GM18499 (cell line): ENCODE results near the gene CACNA1C.

Source experiments
- ATAC-seq: cut with Tn5 transposase; IDR thresholded peaks from one replicate; pipeline ENCODE4 v1.9.1; 2021; ENCODE audit warnings: moderate number of reproducible peaks; ENCODE audit not compliant: insufficient read depth, unreplicated experiment

CACNA1C gene

DNA sequence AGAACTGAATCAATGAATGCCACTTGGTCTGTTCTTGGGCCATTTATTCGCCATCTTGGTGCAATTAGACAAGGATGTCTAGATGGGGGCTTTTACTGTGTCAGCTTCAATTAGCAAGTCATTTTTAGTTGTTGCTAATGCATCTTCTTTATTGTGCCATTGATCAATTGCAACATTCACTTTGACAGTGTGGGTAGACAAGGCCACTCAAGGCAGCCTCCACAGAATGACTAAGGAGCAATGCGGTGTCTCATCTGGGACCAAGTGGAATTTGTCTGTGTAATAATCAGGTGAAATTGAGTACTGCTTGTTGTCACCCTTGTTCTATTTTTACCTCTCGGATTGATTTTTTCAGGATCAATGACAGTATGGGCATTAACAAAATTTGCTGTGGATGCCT, 275.9 kb downstream of the CACNA1C start:
- no peak for ATAC-seq

GRCh38 chr12:2329661-2330210, 276.9 kb downstream of the CACNA1C start:
- ATAC-seq, result no peak

DNA sequence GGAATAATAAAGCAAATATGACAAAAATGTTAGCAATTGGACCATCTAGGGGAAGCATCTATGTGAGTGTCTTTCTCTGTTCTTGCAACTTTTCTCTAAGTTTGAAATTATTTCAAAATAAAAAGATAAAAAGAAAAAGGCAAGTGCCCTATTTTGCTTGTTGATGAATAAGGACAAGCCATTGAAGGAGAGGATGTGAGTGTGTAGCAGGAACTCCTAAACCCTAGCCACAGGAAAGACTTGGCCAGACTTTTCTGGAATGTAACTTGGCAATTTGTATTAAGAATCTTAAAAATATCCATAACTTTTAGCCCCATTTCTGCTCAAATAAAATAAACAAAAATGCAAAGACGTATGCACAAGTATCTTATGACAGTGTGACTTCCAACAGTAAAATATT, 279.4 kb downstream of the CACNA1C start:
- no peak for ATAC-seq

DNA sequence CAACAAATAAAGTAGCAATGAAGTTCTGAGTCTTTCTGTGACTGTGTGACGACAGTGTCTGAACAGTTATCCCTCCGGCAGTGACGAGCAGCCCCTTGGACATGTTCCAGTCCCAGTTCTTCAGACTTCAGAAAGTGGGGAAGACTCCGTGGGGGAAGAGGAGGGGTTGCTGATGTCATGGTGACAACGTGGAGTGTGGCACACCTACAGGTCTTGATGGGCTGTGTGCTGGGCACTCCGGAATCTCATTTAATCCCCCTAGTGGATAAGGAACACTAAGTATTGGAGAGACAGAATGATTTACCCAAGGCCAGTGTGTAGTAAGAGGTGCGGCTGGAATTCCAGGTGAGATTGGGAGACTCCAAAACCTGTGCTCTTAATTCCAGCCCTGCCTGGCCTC, 280.2 kb downstream of the CACNA1C start:
- no peak for ATAC-seq

DNA sequence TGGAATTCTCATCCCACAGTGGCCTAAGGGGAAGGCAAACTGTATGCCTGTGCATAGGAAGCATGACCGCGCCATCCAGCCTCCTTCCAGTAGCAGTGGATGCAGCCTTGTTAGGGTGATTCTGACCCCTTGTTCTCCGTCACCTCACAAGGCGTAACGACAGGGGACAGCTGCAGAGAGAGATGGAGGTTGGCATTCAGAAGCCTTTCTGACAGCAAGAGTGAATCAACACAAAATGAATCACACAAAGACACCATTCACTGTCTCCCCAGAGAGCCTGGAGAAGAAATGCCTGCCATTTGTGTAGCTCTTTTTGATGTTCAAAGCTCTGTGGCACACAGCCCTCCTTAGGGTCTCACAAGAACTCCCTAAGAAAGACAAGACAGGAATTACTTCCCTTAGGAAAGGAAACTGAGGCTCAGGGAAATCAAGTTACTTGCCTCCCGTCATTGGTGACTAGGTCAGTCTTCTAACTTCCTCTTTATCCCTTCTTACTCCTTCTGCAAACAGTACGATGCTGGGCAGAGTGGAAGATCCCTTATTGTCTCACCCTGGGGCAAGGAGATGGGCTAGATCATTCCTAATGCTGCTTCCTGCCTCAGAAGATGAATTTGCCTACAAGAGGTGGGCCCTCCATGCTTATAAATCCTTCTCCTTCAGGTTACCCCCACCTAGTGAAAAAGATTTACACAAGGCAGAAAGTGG, 280.9 kb downstream of the CACNA1C start:
- ATAC-seq, result no peak

GRCh38 chr12:2334271-2334670, 281.5 kb downstream of the CACNA1C start:
- ATAC-seq, result no peak

DNA sequence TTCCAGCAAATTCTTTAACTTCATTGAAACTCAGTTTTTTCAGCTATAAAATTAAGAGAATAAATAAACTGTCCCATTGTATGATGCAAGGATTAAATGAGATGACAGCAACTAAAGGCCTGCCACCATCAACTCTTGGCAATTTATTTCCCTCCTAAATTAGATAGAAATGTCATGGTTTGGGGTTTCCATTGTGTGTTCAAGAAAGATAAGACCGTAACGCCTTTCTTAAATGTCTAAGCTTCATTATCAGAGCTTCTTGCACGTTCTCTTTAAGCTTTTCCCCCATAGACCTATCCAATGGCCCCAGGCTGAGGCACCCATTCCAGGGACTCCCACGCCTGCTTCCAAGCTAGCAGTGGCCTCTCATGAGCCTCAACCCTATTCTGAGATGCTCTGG, 281.9 kb downstream of the CACNA1C start:
- ATAC-seq, result no peak

DNA sequence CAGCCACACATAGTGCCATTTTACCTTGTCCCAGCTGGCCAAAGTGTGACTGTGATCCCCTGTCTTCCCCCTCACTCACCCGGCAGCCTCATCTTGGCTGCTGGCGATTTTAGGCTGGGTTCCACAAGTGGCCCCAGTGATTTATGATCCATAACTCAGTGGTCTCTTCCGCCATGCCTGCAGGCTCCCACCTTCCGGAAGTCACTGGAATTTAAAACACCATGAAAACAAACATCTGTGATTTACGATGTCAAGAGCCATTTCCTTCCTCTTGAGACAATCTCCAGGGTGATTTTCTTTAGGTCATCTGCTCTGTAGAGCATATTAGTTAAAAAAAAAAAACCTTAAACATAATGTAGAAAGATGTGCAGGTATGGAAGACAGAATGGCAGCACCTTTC, 282.3 kb downstream of the CACNA1C start:
- ATAC-seq, result no peak

DNA sequence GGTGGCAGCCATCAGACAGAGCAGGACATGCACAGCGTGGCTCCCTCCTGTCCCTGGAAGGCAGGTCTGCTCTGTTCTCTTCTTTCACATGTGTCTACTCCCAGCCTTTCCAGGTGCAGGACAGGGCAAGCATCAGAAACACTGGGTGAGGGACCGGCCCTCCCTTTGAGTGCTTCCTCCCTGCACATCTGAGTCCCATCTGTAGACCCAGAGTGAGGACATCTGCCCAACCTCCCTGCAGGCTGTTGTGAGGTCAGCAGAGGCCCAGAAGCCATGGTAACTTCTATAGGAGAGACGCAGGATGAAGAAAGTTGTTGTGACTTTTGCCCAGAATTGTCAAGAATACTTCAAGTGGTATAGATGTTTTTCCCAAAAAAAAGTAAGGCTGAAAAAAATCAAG, 282.7 kb downstream of the CACNA1C start:
- ATAC-seq, result no peak

GRCh38 chr12:2335916-2336315, 283.1 kb downstream of the CACNA1C start:
- no peak for ATAC-seq

DNA sequence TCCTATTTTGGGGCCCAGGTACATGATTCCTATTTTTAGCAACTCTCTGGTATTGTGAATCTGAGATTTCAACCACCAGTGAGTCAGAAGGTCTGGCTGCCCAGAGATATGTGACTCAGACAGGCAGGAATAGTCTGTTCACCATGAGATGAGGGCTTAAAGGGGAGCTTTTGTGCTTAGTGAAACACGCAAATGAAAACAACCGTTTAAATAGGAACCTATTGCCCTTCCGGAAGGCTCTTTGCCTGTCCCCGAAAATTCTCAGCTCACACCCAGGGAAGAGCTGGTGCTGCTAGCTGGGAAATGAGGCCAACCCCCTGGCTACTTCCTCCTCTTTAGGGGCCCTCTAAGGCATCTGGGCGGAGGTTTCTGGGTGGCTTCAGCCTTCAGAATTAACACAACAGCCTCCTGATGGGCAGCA, 283.6 kb downstream of the CACNA1C start:
- ATAC-seq, result peak; percentile 77

DNA sequence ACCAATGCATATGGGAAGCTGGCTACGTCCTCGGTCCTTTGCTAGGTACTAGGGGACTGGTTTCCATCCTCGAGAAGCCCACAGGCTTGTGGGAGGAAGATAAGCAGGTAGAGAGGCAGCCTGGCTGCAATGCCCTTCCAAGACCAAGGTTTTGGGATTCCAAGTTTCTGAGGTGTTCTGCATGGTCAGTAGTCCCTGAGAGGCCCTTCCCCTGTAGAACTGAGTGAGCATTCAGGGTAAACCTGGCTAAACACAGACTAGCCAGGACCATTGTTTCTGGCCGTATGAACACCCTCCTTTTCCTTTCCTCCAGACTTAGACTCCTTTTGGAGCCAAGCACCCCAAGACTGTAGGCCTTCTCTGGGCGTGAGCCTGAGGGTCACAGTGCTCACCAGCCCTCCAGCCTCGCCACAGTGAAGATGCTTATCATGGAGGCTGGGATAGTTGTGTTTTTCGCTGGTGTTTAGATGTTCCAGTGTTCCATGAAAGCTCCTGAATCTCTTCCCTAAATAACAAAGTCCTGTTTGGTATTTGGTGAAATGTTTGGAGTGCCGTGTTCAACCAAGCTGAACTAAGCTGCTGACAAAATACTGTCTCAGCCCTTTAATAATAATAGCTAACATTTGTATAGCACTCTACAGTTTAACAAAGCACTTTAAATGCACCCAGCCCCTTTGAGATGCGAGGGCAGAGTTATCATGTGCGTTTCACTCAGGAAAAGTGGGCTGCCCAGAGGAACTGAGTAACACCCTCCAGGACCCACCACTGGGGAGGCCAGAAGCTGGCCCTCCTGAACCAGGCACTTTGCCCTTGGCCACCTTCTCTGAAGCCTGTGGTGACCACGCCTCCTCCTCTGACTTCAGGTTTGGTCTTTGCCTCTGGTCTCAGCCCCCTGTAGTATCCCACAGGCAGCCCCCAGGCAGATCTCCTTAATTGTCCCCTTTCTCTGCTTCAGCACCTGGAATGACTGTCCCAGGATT, 284.5 kb downstream of the CACNA1C start:
- no peak for ATAC-seq

- ATAC-seq, result no peak
These were observed 285.6 kb downstream of the CACNA1C start for GRCh38 chr12:2338381-2338780.

DNA sequence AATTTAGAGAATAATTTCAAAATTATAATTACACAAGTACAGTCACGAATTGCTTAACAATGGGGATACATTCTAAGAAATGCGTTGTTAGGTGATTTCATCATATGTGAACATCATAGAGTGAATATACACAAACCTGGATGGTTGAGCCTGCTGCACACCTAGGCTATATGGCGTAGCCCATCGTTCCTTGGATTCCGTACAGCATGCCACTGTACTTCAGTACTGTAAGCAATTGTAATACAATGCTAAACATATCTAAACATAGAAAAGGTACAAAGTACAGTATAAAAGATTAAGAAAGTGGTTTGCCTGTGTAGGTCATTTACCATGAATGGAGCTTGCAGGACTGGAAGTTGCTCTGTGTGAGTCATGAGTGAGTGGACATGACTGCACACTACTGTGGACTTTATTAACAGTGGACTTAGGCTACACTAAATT, 286.2 kb downstream of the CACNA1C start:
- no peak for ATAC-seq

DNA sequence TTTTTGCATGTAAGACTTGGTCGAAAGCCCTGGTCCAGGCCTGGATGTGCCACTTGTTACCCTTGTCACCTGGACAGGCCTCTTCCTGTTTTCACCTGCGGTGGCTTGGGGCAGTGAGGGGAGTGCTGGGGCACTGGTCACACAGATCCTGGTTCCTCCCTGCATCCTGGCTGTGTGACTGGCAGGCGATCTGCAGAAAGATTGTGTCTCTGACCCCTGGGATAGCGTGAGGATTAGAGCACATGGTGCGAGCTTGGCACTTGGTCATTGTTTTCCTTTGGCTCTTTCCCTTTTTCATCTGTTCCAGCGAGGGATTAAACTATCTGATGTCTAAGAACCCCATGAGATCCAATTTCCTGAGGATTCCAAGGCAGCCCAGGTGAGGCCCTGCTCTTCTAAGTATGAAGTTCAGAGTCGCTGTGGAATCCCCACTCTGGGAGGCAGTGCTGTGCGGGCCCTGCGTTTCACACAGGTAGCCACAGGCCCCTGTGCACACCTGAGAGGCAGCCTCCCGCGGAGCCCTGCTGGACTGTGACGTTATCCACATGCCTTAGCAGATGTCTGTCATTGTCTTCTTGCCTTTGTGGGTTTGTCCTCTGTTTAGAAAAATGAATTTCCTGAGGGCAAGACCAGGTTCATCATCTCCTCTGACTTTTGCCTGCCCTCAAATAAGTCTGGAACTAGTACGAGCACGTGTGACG, 288.4 kb downstream of the CACNA1C start:
- no peak for ATAC-seq

DNA sequence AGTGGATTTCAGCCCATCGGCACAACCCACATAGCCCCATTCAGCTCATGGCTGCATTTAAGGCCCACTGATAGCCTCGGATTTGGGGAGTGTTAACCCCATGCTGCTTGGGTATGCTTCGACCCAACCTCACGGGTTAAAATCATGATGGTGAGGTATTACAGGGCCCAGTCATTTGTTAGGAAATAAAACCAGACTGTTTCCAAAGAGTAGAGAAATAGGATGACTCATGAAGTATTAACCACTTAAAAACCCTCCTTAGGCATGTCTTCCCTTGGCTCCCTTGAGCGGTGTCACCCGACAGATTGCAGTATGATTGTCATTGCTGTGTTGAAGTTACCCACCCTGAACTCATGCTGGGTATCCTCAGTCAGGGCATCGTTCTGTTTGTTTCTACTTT, 289.1 kb downstream of the CACNA1C start:
- no peak for ATAC-seq

DNA sequence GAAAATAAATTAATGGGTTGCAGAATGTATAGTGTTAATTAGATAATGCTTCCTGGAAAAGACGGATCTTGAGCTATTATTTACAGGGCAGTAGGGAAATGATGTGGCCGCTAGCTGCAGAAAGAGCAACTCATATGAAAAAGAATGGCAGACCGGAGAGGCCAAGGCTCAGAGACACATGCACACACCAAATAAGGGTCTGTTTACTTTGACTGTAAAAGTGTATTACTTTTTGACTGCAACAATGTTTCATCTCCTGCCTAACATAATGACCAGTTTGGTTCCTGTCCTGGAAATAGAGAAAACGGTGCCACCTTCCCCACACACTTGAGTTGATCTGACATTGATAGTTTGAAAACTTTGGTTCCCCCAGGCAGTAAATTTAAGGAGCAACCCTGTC, 290.9 kb downstream of the CACNA1C start:
- no peak for ATAC-seq

DNA sequence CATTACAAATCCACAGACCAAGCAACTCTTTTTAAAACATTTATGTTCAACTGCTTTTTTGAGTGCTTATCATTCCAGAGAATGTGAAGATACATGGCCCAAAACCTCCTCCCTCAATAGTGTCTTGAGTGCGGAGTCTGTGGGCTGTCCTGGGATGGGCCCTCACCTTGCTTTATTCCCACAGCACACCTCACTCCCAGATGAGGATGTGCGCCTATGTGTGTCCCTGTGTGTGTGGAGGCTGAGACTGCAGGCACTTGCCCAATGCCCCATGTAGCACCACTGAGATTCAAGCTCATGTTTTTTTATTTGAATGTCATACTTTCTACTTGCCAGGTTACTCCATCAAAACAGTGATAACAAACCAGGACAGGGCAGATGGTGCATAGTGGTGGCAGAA, 291.7 kb downstream of the CACNA1C start:
- no peak for ATAC-seq

DNA sequence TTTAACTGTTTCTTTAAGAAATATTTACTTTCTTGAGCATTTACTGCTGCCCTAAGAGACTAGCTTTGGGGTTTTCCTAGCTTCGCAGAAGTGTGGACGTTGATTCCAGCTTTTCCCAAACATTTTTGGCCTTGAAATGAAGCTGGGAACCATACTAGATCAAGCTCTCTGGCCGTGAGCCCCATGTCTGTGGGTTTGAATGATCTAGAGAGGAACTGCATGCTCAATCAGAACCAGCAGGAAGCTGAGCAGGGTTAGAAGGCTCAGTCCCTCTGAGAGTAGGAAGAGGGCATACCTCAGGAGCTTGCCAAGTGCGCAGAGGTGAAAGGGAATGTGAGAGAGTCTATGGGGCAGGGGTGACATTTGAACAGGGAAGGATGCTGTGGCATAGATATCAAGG, 292.1 kb downstream of the CACNA1C start:
- no peak for ATAC-seq

GRCh38 chr12:2345902-2346301, 293.1 kb downstream of the CACNA1C start:
- no peak for ATAC-seq

DNA sequence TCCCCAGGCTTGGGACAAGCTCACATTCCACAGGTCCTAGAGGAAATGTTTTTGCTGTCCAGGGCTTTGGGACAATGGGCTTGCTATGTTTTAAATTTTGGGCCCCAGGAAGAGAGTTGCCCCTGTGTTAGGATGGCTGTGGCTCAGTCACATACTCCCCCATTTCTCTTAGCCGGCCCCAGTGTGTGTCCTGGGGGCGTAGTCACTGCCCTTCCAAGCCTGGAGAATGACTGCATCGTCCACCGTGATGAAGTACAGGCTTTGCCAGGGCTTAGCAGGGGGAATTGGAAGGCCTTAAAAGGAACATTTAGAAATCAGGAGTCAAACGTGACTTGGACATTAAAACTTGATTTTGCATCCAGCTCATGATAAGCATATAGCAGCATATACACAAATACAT, 293.6 kb downstream of the CACNA1C start:
- ATAC-seq, result no peak
